COLO829 (cell line): ENCODE measurements around the gene CMTM1.
"Not testable (repeated sequence)": the region's sequence is repeated elsewhere in the genome, so short reads cannot be mapped to it uniquely, and the experiment has no call there.

ENCODE experiments used
- DNase-seq: peaks from one replicate; pipeline ENCODE4 v3.0.0; 2012; ENCODE audit warnings: low spot score

CMTM1 gene

DNA sequence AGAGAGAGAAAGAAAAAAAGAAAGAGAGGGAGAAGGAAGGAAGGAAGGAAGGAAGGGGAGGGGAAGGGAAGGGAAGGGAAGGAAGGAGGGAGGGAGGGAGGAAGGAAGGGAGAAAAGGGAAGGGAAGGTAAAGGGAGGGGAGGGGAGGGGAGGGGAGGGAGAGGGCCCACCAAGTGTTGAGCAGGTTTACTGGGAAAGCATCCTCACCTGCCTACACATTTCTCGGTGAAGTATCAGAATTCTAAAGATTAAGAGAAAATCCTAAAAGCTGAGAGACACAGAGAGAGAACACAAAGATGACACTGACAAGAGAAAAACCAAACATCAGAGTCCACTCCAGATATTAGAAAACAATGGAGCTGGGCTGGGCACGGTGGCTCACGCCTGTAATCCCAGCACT is 26.0 kb downstream of the CMTM1 start:
- DNase-seq: no peak

DNA sequence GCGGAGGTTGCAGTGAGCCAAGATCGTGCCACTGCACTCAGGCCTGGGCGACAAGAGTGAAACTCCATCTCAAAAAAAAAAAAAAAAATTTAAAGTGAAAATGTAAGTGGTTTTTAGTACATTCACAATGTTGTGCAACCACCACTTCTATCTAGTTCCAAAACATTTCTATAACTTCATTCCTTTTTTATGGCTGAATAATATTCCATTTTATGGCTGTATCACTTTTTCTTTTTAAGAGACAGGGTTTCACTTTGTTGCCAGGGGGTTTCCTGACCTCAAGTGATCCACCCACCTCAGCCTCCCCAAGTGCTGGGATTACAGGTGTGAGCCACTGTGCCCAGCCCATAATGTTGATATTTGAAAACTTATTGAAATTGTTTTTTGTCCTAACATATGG is 26.6 kb downstream of the CMTM1 start:
- no peak for DNase-seq

DNA sequence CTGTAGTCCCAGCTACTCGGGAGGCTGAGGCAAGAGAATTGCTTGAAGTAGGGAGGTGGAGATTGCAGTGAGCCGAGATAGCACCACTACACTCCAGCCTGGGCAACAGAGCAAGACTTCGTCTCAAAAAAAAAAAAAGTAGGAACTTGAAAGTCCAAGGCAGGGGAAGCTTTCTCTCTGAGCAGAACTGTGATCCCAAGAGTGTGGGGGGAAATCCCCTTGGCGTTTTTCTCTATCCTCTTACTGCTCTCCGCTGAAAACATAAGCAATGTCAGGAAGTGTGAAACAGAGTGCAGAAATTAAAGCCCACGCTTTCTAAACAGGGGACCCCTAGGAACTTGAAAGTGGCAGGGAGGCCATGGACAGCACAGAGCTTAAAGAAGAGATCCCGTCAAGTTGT is 28.5 kb downstream of the CMTM1 start:
- DNase-seq: no peak

- DNase-seq: not testable (repeated sequence)
These were observed 30.3 kb downstream of the CMTM1 start for GRCh38 chr16:66596559-66596958.

DNA sequence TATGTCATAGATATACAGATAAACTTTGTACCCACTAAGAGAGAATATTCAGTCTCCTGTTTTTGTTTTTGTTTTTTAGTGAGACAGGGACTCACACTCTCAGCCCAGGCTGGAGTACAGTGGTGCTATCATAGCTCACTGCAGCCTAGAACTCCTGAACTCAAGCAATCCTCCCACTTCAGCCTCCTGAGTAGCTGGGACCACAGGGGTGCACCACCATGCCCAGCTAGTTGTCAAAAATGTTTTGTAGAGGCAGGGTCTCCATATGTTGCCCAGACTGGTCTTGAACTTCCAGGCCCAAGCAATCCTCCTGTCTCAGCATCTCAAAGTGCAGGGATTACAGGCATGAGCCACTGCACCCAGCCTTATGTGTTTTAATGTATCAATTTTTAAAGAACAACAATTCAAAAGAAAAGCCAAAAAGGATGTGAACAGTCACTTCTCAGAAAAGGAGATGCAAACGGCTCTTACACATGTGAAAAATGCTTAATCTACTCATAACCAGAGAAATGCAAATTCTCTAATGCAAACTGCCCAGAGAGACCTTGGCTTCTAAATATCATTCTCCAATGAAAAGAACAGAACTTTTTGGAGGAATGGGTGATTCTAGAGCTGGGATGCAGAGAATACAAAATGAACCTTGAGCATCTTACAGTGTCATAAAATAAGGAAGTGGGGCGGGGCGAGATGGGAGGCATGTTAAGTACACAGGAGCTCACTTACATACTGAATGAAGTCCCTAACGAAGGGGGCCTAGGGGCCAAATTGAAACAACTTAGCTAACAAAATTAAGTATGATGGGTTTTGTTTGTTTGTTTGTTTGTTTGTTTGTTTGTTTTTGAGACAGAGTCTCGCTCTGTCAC is 31.0 kb downstream of the CMTM1 start:
- no peak for DNase-seq

GRCh38 chr16:66598111-66598510 is 31.9 kb downstream of the CMTM1 start:
- DNase-seq: no peak

- no peak for DNase-seq
These were observed 33.5 kb downstream of the CMTM1 start for GRCh38 chr16:66599726-66600125.

DNA sequence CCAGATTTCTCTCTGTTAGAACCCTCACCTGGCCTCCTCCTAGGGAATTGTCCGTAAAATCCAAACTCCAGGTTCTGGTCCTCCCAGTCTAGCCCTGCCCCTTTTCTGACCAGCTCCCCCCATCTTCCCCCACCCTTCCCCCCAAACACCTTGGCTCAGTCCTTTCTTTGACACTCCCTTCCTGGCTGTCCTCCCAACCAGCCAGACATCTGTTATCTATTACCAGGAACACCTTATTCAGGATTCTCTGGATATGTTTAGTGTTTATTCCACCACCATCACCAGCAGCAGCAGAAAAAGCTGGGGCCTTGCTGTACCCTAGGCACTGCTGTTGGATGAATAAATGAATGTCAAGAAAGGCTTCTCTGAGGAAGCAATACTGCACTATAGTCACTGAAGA is 34.2 kb downstream of the CMTM1 start:
- DNase-seq: no peak

GRCh38 chr16:66601471-66601870 is 35.2 kb downstream of the CMTM1 start:
- no peak for DNase-seq

DNA sequence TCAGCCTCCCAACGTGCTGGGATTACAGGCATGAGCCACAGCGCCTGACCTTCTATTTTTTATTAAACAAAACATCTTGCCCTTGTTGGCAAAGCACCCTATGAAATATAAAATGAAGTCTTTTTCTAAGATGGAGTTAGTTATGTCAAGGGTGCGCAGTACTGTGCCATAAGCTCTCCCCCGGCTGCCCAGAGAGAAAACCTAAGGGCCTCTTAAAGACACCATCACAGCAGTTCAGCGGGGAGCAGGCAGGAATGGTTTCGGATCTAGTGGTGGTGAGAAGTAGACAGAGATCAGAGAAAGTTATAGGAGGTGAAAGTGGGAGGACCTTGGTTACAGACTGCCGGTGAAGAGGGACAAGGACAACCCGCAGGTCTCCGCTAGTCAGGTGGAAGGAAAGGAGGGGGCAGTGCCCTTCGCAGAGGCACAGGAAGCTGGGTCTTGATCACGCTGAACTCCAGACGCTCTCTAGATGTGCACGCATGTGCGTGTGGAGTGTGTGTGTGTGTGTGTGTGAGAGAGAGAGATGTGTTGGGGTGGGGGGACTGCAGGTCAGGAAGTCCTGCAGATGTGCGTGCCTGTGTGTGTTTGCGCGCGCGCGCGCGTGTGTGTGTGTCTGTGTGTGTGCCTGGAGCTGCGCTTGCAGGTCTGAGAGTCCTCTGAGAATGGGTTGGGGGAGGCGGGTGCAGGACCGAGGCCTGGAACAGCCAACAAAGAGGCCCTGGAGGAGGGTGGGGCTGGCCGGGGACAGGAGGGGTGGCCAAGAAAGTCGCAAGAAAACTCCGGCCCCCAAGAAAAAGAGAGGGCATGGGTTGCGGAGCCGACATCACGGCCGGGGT is 37.5 kb downstream of the CMTM1 start:
- DNase-seq: peak; percentile 40

DNA sequence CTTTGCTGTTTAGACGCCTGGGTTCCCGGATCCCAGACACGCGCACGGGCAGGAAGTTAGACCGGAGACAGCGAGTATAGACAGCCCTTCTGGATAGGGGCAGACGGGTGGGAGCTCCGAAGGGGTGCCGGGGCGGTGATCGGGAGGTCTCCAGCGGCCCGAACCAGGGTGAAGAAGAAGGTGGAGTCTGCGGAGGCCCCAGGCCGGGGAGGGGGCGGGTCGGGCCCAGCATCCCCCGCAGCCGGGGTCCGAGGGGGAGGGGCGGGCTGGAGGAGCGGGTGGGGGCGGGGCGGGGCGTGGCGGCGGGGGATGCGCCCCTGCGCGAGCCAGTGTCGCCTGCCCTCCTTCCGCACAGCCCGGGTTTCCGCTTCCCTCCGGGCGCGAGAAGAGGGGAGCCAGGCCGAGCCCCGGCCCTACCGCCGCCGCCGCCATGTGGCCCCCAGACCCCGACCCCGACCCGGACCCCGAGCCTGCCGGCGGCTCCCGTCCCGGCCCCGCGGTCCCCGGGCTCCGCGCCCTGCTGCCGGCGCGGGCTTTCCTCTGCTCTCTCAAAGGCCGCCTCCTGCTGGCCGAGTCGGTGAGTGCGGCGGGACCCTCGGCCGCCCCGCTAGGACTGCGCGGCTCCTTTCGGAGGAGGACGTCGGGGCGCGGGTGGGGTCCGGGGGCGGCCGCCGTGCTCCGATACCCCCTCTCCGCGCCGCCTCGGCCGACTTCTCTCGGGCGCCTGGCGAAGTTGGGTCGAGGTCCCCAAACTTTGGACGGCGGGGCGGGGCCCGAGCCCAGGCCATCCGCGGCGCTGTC is 38.3 kb downstream of the CMTM1 start, which contains the start of gene CMTM3:
TSS of gene CMTM3 (plus strand) at position 329 of the 801 bp plus-strand sequence. CDS start at position 431, 102 bp downstream.
- peak; percentile 18 for DNase-seq

- DNase-seq: no peak
These were observed 39.1 kb downstream of the CMTM1 start for GRCh38 chr16:66605177-66605978.

GRCh38 chr16:66605979-66606751 is 39.9 kb downstream of the CMTM1 start:
- no peak for DNase-seq

GRCh38 chr16:66608241-66609138 is 42.3 kb downstream of the CMTM1 start:
- peak; percentile 73 for DNase-seq

- no peak for DNase-seq
These were observed 42.9 kb downstream of the CMTM1 start for GRCh38 chr16:66609139-66609510.

- DNase-seq: no peak
These were observed 44.0 kb downstream of the CMTM1 start for GRCh38 chr16:66610111-66610820.

GRCh38 chr16:66611911-66612310 is 45.7 kb downstream of the CMTM1 start:
- DNase-seq: not testable (repeated sequence)

- DNase-seq: no peak
These were observed 46.2 kb downstream of the CMTM1 start for GRCh38 chr16:66612422-66612821.
